OCI-LY1 (cell line): ENCODE data around the gene DTX2.
"Not testable (repeated sequence)": the region's sequence is repeated elsewhere in the genome, so short reads cannot be mapped to it uniquely, and the experiment has no call there.

ENCODE experiments used
- H2AFZ ChIP-seq: fragments of 200-600 bp; sonication (generic), shearing (Covaris generic); 2 replicates; pipeline ENCODE4 v1.6.0; 2014; ENCODE audit warnings: antibody characterized with exemption, mild to moderate bottlenecking, low read length
- H3F3A ChIP-seq: fragments of 200-600 bp; sonication (generic), shearing (Covaris generic); 2 replicates; pipeline ENCODE4 v1.6.0; 2014; ENCODE audit warnings: mild to moderate bottlenecking, antibody characterized with exemption, low read length, moderate library complexity; ENCODE audit not compliant: insufficient read depth
- H3K27ac ChIP-seq: fragments of 200-600 bp; sonication (generic); 2 replicates; pipeline ENCODE4 v1.5.1; 2014; ENCODE audit warnings: low read length, mixed run types, mild to moderate bottlenecking, low read depth; ENCODE audit not compliant: poor library complexity, severe bottlenecking
- H3K27me3 ChIP-seq: fragments of 200-600 bp; sonication (generic); 2 replicates; pipeline ENCODE4 v1.6.0; 2014; ENCODE audit warnings: antibody characterized with exemption, mild to moderate bottlenecking, low read length, moderate library complexity; ENCODE audit not compliant: insufficient read depth
- H3K36me3 ChIP-seq: fragments of 200-600 bp; sonication (generic); 2 replicates; pipeline ENCODE4 v1.6.1; 2014; ENCODE audit warnings: mild to moderate bottlenecking, antibody characterized with exemption, low read length, moderate library complexity, mixed read lengths; ENCODE audit not compliant: insufficient read depth
- H3K4me1 ChIP-seq: fragments of 200-600 bp; sonication (generic); 2 replicates; pipeline ENCODE4 v1.5.1; 2014; ENCODE audit warnings: mild to moderate bottlenecking, low read length, moderate library complexity; ENCODE audit not compliant: insufficient read depth, severe bottlenecking
- H3K4me2 ChIP-seq: fragments of 200-600 bp; sonication (generic), shearing (Covaris generic); 2 replicates; pipeline ENCODE4 v1.6.1; 2014; ENCODE audit warnings: low read length
- H3K4me3 ChIP-seq: fragments of 200-600 bp; sonication (generic); 2 replicates; pipeline ENCODE4 v1.5.1; 2014; ENCODE audit warnings: low read length, low read depth, mild to moderate bottlenecking, mixed read lengths; ENCODE audit not compliant: poor library complexity, severe bottlenecking
- H3K79me2 ChIP-seq: fragments of 200-600 bp; shearing (Covaris generic); 2 replicates; pipeline ENCODE4 v1.6.1; 2016; ENCODE audit warnings: mixed run types, low read length, mixed read lengths; ENCODE audit not compliant: insufficient read depth
- H3K9ac ChIP-seq: fragments of 200-600 bp; sonication (generic), shearing (Covaris generic); 2 replicates; pipeline ENCODE4 v1.6.1; 2014; ENCODE audit warnings: mild to moderate bottlenecking, low read length, mixed read lengths
- H3K9me2 ChIP-seq: fragments of 200-600 bp; sonication (generic), shearing (Covaris generic); 2 replicates; pipeline ENCODE4 v1.6.1; 2014; ENCODE audit warnings: low read depth, mild to moderate bottlenecking, low read length, mixed read lengths
- H3K9me3 ChIP-seq: fragments of 200-600 bp; shearing (Covaris generic); 2 replicates; pipeline ENCODE4 v1.6.1; 2014; ENCODE audit warnings: low read length, mixed read lengths
- H4K20me1 ChIP-seq: fragments of 200-600 bp; sonication (generic), shearing (Covaris generic); 2 replicates; pipeline ENCODE4 v1.6.0; 2016; ENCODE audit warnings: mild to moderate bottlenecking, low read length; ENCODE audit not compliant: insufficient read depth
- EZH2 ChIP-seq: fragments of 200-600 bp; sonication (generic), shearing (Covaris generic); IDR thresholded peaks from 2 replicates; pipeline ENCODE4 v1.8.0; 2017; ENCODE audit warnings: borderline replicate concordance, mixed run types, mild to moderate bottlenecking, antibody characterized with exemption, low read length, moderate library complexity, mixed read lengths
- TF ChIP-seq, protein P1 (sequence below): fragments of 200-600 bp; sonication (generic), shearing (Covaris generic); IDR thresholded peaks from 2 replicates; pipeline ENCODE4 v1.5.1; 2017; ENCODE audit warnings: mild to moderate bottlenecking, antibody characterized with exemption, low read length, moderate library complexity, mixed read lengths

The DTX2 gene

DNA sequence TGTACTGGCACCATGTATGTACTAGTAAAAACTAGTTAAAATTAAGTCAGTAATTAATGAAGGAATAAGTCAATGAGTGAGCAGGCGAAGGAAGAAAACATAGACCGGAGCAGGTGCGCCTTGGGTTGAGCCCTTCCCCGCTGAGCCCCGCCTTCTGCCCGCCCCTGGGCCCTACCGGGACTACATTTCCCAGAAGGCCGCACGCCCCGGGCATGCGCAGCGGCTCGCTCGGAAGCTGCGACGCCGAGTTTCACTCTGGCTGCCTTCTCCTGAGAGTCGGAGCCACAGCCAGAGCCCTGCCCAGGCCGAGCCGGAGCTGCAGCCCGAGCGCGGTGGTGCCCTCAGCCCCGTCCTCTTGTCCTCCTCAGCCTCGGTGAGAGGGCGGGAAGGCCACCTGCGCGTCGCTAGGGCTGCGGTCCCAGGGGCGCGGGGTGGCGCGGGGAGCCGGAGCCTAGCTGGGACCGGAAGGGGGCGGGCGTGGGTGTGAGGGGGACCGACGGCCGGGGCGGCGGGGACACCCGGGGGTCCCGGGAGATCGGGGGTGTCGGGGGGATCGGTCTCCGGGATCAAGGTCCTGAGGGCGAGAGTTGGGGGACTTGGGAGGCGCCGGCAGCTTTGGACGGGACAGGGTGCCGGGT lies at the start of gene DTX2:
Gene DTX2, plus strand, starts transcription at position 246 of the 638 bp plus-strand sequence. CDS start 18,801 bp downstream, outside the sequence.
- H3F3A ChIP-seq, H2AFZ ChIP-seq, H3K36me3 ChIP-seq, H3K9me3 ChIP-seq, H3K4me2 ChIP-seq, H3K27me3 ChIP-seq, H4K20me1 ChIP-seq, H3K27ac ChIP-seq, H3K4me1 ChIP-seq, H3K9me2 ChIP-seq, H3K79me2 ChIP-seq: not testable (repeated sequence)
- Histone ChIP-seq H3K4me3 (peak within 1 kb of the TSS; percentile 58), H3K9ac (peak within 1 kb of the TSS; percentile 45; the same call in 1 of the 2 replicates)

DNA sequence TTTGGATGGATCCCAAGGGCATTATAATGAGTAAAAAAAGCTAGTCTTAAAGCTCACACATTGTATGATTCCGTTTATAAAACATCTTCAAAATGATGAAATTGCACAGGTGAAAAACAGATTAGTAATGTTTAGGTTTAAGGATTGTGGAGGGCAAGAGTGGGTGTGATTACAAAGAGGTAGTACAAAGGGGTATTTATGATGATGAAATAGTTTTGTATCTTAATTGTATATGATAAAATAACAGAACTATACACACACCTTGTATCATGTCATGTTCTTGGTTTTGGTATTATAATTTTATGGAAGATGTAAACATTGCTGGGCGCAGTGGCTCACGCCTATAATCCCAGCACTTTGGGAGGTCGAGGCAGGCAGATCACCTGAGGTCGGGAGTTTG lies 49.3 kb upstream of the DTX2 start:
- H3K4me3 ChIP-seq = no peak overlapping the region
- H3K79me2 ChIP-seq = no peaks in the 10 kb centered on the region
- no peak overlapping the region for H3K27ac ChIP-seq
- no peak overlapping the region for H2AFZ ChIP-seq
- H3K9me2 ChIP-seq = no peaks in the 10 kb centered on the region
- H3K36me3 ChIP-seq = no peaks in the 10 kb centered on the region
- no peaks in the 10 kb centered on the region for H3K9me3 ChIP-seq
- peaks cover 16% of the 10 kb centered on the region; the same call in 1 of the 2 replicates for H3K27me3 ChIP-seq
- H4K20me1 ChIP-seq = no peaks in the 10 kb centered on the region
- H3K9ac ChIP-seq = no peak overlapping the region
- TF ChIP-seq EZH2 = no peak
- TF ChIP-seq, protein P1, sequence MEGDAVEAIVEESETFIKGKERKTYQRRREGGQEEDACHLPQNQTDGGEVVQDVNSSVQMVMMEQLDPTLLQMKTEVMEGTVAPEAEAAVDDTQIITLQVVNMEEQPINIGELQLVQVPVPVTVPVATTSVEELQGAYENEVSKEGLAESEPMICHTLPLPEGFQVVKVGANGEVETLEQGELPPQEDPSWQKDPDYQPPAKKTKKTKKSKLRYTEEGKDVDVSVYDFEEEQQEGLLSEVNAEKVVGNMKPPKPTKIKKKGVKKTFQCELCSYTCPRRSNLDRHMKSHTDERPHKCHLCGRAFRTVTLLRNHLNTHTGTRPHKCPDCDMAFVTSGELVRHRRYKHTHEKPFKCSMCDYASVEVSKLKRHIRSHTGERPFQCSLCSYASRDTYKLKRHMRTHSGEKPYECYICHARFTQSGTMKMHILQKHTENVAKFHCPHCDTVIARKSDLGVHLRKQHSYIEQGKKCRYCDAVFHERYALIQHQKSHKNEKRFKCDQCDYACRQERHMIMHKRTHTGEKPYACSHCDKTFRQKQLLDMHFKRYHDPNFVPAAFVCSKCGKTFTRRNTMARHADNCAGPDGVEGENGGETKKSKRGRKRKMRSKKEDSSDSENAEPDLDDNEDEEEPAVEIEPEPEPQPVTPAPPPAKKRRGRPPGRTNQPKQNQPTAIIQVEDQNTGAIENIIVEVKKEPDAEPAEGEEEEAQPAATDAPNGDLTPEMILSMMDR = no peak
- H3K4me1 ChIP-seq = no peaks in the 10 kb centered on the region
- no peaks in the 10 kb centered on the region for H3F3A ChIP-seq
- no peak overlapping the region for H3K4me2 ChIP-seq

DNA sequence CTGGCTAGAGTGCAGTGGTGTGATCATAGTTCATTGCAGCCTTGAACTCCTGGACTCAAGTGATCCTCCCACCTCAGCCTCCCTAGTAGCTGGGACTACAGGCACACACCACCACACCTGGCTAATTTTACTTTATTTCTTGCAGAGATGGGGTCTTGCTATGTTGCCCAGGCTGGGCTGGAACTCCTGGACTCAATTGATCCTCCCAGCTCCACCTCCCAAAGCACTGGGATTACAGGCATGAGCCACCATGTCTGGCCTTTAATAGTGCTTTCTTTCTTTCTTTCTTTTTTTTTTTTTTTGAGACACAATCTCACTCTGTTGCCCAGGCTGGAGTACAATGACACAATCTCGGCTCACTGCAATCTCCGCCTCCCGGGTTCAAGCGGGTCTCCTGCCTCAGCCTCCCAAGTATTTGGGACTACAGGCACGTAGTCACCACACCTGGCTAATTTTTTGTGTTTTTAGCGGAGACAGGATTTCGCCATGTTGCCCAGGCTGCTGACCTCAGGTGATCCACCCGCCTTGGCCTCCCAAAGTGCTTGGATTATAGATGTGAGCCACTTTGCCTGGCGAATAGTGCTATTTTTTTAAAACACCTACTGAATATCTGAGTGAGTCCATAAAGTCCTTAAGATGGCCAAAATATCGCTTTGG lies 43.7 kb upstream of the DTX2 start:
- not testable (repeated sequence) for H4K20me1 ChIP-seq, H3K4me2 ChIP-seq, H3K27me3 ChIP-seq, H3K9me2 ChIP-seq, H3F3A ChIP-seq, H3K4me1 ChIP-seq, H3K9me3 ChIP-seq, H3K4me3 ChIP-seq, H3K27ac ChIP-seq, H2AFZ ChIP-seq, H3K36me3 ChIP-seq, H3K9ac ChIP-seq, H3K79me2 ChIP-seq

DNA sequence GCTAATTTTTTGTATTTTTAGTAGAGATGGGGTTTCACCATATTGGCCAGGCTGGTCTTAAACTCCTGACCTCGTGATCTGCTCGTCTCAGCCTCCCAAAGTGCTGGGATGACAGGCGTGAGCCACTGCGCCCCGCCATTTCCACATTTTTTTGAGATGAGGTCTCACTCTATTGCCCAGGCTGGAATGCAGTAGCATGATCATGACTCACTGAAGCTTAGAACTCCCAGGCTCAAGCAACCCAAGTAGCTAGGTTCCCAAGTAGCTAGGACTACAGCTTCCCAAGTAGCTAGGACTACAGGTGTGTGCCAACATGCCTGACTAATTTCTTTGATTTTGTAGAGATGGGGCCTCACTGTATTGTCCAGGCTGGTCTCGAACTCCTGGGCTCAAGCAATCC lies 40.4 kb upstream of the DTX2 start:
- not testable (repeated sequence) for H4K20me1 ChIP-seq, H2AFZ ChIP-seq, H3K27me3 ChIP-seq, H3K4me3 ChIP-seq, H3K36me3 ChIP-seq, H3K9ac ChIP-seq, H3K4me1 ChIP-seq, H3K9me3 ChIP-seq, H3K27ac ChIP-seq, H3K4me2 ChIP-seq, H3K9me2 ChIP-seq, H3K79me2 ChIP-seq, H3F3A ChIP-seq
